CD4-positive, alpha-beta T cell treated with Interleukin-2 at 100 ng/mL for 4 hours (primary cell): Measurements from ENCODE around the gene CSH2.
"Not testable (repeated sequence)": the region's sequence is repeated elsewhere in the genome, so short reads cannot be mapped to it uniquely, and the experiment has no call there.

ENCODE experiments used
- DNase-seq: peaks from one replicate; pipeline ENCODE4 v3.0.0-alpha.2; 2020; ENCODE audit warnings: low spot score

Gene CSH2

DNA sequence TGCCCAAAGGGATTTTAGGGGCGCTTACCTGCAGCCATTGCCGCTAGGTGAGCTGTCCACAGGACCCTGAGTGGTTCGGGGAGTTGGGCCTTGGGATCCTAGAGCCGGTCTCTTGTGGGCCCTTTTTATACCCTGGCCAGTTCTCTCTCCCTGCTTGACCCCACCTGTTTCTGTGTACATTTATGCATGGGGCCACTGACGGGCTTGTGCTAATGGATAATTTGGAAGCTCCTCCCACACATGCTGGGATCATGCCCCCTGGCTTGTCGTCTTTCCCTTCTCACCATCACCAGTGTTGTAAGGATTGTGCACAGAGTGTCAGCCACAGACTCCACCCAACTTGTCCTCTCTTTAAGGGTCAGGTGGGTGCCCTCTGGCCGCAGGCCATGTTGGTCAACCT, at the start of gene CSH2:
Gene CSH2, minus strand, starts transcription at position 101 of the 400 bp plus-strand sequence. Its CDS starts 63 bp downstream, at position 38.
- not testable (repeated sequence) for DNase-seq

DNA sequence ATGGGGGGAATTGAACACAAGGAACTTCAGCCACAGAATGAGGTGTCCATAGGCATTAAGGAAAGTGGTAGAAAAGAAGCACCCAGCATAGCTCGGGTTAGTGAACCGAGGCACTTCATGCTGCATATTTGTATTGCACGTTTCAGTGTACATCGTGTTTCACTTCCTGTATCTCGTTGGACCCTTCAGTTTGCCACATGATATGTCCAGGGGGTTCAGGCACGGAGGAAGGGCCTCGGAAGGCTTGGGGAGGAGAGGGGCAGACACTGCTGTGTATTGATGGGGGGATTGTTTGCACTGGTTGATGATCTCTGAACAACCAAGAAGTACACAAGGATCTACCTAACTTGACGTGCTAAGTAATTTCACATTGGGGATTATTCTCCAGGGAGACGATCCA, 48.9 kb upstream of the CSH2 start:
- not testable (repeated sequence) for DNase-seq

DNA sequence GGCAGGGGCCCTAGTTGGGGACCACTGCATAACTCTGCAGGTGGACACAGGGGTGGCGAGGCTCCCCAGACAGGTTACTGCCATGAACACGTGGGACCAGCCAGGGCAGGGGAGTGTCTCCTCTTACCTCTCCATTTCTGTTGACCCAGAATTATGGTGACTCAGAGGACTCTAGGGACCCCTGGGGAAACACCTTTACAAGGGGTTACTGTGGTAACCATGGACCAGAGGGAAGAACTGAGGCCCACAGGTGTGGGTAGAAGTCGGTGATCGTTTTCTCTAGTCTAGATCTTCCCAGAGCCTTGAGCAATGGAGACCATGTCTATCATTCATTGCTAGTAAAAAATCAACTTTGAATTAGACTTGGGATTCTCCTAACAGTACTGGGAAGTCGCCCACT, 47.3 kb upstream of the CSH2 start:
- not testable (repeated sequence) for DNase-seq

DNA sequence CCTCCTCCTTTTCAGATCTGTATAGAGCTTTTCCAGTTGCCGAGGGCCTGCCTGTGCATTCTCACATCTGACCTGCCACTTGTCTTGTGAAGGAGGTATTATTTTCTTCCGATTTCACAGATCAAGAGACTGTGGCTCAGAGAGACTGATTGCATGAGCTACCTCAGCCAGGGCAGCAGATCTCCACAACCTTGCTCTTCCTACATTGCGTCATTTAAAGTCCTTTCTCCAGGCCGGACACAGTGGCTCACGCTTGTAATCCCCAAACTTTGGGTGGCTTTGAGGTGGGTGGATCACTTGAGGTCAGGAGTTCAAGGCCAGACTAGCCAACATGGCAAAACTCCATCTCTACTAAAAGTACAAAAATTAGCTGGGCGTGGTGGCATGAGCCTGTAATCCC, 46.6 kb upstream of the CSH2 start:
- DNase-seq, result not testable (repeated sequence)

DNA sequence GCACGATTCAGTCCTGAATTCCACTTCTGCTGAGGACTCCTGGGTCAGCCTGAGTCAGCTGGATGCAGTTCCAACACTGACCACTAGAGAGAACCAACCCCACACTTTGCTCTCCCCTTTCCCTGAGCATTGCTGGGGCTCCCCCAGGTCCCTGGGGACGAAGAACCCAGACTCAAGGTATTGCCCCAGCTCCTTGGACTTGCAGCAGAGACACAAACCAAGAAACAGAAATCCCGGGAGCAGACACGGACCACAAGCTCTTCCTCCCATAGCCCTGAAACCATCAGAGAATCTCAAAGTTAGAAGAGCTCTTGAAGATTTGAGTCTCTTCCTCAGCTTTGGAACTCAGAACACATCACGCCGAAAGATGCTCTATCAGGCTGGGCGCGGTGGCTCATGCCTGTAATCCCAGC, 45.8 kb upstream of the CSH2 start:
- DNase-seq, result peak; percentile 85

DNA sequence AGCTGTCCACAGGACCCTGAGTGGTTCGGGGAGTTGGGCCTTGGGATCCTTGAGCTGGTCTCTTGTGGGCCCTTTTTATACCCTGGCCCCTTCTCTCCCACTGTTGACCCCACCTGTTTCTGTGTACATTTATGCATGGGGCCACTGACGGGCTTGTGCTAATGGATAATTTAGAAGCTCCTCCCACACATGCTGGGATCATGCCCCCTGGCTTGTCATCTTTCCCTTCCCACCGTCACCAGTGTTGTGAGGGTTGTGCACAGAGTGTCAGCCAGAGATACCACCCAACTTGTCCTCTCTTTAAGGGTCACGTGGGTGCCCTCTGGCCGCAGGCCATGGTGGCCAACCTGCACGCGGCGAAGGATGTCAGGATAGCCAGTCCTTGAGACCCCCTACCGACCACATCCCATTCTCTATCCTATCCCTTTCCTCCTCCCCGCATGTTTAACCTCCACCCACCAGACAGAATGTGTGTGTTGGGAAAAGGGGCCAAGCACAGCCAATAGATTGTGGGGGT, 45.4 kb upstream of the CSH2 start, which contains the start of gene GH1:
Gene GH1, minus strand, starts transcription at position 51 of the 517 bp plus-strand sequence. CDS start 63 bp downstream, outside the sequence.
- not testable (repeated sequence) for DNase-seq

DNA sequence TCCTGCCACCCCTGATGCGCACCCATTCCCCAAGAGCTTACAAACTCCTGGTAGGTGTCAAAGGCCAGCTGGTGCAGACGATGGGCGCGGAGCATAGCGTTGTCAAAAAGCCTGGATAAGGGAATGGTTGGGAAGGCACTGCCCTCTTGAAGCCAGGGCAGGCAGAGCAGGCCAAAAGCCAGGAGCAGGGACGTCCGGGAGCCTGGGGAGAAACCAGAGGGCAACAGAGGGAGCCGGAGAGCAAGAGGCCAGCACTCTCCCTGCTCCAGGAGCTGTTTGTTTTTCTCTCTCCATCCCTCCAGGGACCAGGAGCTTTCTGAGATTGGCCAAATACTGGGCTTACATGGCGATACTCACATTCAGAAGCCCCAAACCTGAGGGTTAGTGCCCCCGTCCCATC, 44.8 kb upstream of the CSH2 start:
- no peak for DNase-seq

DNA sequence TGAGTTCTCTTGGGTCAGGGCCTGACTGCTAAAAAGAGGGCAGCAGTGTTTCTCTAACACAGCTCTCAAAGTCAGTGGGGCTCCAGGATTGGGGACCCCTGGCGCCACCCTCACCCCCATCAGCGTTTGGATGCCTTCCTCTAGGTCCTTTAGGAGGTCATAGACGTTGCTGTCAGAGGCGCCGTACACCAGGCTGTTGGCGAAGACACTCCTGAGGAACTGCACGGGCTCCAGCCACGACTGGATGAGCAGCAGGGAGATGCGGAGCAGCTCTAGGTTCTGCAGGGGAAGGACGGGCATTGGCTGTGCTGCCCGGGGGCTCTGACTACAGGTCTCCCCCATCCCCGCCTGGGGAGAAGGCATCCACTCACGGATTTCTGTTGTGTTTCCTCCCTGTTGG, 44.2 kb upstream of the CSH2 start:
- DNase-seq, result no peak

DNA sequence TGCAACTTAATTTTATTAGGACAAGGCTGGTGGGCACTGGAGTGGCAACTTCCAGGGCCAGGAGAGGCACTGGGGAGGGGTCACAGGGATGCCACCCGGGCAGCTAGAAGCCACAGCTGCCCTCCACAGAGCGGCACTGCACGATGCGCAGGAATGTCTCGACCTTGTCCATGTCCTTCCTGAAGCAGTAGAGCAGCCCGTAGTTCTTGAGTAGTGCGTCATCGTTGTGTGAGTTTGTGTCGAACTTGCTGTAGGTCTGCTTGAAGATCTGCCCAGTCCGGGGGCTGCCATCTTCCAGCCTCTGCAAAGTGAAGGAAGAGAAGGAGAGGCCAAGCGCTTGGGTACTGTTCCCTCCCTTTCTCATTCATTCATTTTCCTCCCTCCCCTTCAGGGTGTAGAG, 43.7 kb upstream of the CSH2 start:
- not testable (repeated sequence) for DNase-seq

DNA sequence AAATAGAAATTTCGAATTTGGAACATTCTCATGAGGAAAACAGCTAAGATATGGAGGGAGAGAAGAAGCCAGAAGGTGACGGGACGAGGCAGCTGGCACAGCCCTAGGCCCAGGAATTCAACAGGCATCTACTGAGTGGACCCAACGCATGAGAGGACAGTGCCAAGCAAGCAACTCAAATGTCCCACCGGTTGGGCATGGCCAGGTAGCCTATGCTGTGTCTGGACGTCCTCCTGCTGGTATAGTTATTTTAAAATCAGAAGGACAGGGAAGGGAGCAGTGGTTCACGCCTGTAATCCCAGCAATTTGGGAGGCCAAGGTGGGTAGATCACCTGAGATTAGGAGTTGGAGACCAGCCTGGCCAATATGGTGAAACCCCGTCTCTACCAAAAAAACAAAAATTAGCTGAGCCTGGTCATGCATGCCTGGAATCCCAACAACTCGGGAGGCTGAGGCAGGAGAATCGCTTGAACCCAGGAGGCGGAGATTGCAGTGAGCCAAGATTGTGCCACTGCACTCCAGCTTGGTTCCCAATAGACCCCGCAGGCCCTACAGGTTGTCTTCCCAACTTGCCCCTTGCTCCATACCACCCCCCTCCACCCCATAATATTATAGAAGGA, 43.2 kb upstream of the CSH2 start:
- no peak for DNase-seq

DNA sequence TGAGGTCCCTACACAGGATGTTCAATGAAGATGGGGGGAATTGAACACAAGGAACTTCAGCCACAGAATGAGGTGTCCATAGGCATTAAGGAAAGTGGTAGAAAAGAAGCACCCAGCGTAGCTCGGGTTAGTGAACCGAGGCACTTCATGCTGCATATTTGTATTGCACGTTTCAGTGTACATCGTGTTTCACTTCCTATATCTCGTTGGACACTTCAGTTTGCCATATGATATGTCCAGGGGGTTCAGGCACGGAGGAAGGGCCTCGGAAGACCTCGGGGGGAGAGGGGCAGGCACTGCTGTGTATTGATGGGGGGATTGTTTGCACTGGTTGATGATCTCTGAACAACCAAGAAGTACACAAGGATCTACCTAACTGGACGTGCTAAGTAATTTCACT, 42.3 kb upstream of the CSH2 start:
- DNase-seq, result not testable (repeated sequence)

DNA sequence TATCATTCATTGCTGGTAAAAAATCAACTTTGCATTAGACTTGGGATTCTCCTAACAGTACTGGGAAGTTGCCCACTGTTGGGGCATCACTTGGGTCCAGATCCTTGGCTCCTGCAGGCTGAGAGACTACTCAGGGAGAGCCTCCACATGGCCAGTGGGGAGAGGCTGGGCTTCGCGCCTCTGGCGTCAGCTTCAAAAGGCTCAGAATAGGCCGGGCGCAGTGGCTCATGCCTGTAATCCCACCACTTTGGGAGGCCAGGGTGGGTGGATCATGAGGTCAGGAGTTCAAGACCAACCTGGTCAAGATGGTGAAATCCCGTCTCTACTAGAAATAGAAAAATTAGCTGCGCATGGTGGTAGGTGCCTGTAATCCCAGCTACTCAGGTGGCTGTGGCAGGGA, 41.0 kb upstream of the CSH2 start:
- DNase-seq, result no peak

DNA sequence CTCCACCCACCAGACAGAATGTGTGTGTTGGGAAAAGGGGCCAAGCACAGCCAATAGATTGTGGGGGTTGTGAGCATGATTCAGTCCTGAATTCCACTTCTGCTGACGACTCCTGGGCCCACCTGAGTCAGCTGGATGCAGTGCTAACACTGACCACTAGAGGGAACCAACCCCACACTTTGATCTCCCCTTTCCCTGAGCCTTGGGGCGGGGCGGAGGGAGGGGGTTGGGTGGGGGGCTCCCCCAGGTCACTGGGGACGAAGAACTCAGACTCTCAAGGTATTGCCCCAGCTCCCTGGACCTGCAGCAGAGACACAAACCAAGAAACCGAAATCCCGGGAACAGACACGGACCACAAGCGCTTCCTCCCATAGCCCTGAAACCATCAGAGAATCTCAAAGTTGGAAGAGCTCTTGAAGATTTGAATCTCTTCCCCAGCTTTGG, 38.2 kb upstream of the CSH2 start:
- peak; percentile 64 for DNase-seq

DNA sequence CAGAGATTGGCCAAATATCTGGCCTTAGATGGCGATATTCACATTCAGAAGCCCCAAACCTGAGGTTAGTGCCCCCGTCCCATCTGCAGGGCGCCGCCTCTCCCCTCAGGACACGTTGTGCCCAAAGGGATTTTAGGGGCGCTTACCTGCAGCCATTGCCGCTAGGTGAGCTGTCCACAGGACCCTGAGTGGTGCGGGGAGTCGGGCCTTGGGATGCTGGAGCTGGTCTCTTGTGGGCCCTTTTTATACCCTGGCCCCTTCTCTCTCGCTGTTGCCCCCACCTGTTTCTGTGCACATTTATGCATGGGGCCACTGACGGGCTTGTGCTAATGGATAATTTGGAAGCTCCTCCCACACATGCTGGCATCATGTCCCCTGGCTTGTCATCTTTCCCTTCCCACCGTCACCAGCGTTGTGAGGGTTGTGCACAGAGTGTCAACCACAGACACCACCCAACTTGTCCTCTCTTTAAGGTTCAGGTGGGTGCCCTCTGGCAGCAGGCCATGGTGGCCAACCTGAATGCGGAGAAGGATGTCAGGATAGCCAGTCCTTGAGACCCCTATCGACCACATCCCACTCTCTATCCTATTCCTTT, 37.7 kb upstream of the CSH2 start, which contains the start of gene CSHL1:
Gene CSHL1, minus strand, starts transcription at position 218 of the 595 bp plus-strand sequence. Its CDS starts 62 bp downstream, at position 156.
- DNase-seq, result no peak

DNA sequence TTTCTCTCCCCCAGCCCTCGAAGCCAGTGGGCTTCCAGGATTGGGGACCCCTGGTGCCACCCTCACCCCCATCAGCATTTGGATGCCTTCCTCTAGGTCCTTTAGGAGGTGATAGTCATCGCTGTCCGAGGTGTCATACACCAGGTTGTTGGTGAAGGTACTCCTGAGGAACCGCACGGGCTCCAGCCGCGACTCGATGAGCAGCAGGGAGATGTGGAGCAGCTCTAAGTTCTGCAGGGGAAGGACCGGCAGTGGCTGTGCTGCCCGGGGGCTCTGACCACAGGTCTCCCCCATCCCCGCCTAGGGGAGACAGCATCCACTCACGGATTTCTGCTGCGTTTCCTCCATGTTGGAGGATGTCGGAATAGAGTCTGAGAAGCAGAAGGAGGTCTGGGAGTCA, 36.6 kb upstream of the CSH2 start:
- DNase-seq, result no peak

DNA sequence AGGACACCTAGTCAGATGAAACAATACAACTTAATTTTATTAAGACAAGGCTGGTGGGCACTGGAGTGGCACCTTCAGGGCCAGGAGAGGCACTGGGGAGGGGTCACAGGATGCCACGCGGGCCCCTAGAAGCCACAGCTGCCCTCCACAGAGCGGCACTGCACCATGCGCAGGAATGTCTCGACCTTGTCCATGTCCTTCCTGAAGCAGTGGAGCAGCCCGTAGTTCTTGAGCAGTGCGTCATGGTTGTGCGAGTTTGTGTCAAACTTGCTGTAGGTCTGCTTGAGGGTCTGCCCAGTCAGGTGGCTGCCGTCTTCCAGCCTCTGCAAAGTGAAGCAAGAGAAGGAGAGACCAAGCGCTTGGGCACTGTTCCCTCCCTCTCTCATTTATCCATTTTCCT, 36.1 kb upstream of the CSH2 start:
- DNase-seq, result not testable (repeated sequence)

DNA sequence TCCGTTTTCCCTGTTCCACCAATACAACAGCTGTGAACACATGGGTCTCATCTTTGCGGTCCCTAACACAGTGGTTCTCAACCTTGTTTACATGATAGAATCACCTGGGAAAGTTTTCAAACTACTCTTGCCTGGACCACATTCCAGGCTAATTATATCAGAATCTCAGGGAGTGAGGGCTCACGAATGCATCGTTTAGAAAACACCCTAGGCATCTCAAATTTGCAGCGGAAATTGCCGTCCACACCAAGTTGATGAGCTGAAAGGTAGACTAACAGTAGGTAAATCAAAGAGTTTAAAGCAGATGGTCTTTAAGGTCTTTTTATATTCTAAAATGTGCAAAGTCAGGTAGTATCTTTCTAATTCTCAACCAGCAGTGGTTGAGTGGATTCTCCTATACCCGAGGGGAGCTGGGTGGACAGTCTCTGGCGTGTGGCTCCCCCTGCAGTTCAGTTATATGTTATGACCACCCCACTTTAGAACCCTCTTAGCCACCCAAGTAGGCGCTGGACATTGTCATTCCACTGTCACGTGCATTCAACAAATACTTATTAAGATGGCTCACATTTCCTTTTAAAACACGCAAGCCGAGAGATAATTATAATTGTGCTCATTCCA, 33.8 kb upstream of the CSH2 start:
- DNase-seq, result not testable (repeated sequence)

DNA sequence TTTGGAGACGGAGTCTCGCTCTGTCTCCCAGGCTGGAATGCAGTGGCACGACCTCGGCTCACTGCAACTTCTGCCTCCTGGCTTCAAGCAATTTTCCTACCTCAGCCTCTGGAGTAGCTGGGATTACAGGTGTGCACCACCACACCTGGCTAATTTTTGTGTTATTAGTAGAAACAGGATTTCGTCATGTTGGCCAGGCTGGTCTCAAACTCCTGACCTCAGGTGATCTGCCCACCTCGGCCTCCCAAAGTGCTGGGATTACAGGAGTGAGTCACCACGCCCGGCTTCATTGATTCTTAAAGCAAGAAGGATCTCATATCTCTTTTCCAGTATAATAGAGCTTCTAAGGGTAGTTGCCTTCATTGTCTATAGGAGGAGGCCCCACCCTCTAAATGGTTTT, 31.3 kb upstream of the CSH2 start:
- DNase-seq, result not testable (repeated sequence)

DNA sequence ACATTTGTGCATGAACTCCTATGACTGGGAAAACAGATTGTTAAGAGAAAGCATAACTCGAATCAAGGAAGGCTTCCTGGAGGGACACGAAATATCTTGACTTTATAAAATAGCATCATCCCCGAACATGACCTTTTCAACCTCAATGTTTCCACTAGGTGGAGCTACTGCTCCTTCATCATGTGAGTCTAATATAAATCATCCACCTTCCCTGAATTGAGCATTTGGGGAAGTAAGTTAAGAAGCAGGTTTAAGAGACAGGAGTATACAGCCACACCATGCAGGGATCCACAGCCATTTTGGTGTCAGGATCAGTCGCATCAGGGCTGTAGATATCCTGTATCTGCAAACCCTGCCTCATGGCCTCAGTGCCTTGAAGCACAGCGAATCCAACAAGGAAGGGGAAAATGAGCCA, 30.3 kb upstream of the CSH2 start:
- DNase-seq, result peak; percentile 70

DNA sequence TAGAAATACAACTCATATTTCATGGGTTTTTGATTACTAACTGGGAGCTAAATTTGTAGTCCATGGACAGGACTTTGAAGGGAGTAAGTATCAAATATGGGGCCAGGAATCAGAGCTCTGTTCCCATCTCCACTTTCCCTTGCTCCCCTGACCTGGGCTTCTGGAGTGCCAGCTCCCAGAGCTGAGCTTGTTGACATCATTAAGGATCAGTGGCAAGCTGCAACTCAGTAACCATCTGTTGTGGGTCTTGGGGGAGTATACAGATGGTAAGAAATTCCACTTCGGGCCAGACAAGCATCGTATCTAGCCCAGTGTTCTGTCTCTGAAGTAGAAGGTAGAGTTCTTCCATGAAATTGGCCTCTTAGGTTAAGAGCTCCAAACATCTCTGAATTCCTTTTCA, 28.5 kb upstream of the CSH2 start:
- not testable (repeated sequence) for DNase-seq

DNA sequence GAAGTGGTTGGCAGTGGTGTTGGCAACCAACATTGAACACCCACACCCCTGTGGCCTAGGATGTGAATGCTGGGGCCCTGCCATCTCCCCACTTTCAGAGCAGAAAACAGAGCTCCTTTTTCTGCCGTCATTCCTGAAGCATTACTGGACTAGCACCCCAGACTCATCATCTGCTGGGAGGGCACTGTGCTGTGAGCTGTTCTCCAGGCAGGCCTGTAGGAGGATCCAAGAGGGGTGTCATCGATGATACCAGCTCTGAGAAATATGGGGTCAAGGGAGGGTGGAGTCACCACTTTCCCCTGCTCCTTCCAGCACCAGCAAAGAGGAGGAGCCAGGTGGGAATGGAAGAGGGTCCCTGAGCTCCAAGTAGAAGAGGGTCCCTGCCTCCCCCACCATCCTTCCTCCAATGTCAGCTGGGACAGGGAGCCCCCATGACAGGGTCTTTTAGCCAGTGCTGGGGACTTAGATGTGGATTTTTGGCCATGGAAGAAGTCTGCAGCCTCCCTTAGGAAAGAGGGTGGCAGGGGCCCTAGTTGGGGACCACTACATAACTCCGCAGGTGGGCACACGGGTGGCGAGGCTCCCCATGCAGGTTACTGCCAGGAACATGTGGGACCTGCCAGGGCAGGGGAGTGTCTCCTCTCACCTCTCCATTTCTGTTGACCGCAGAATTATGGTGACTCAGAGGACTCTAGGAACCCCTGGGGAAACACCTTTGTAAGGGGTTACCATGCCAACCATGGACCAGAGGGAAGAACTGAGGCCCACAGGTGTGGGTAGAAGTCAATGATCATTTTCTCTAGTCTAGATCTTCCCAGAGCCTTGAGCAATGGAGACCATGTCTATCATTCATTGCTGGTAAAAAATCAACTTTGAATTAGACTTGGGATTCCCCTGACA, 25.7 kb upstream of the CSH2 start:
- peak; percentile 64 for DNase-seq
